Naive thymus-derived CD8-positive, alpha-beta T cell (primary cell): ENCODE data around the gene NPAS3. TPM values are rescaled to one million over a fixed set of nuclear protein-coding genes. Genes with fewer than 3 reads are reported as not detected.

Experiments used
- ATAC-seq, 2 donors: fragments of 150-1000 bp; cut with Tn5 transposase in 1 of 2; sonication (Bioruptor Pico), chemical (Tn5 transposase) in 1 of 2; 1 replicate in 1 of 2; 2 replicates in 1 of 2; pipeline ENCODE4 v1.10.0; 2021; ENCODE audit warnings: mild to moderate bottlenecking in 2 of 2, moderate library complexity in 2 of 2
- POLR2A ChIA-PET: fragments of 350-600 bp; sonication (Branson Sonifier 250); formaldehyde crosslinking; loops from one replicate; lab custom pipeline; 2021; ENCODE audit warnings: antibody characterized with exemption; lab: Charles Lee
- DNase-seq, 10 donors: peaks; one replicate each; pipeline versions ENCODE4 v3.0.0 to v3.0.0-alpha.2; 2020 to 2022
- H3K27ac Mint-ChIP-seq, 10 donors: one replicate each; pipeline ENCODE4 v1.8.0; 2020 to 2022; ENCODE audit warnings: mild to moderate bottlenecking in 10 of 10, mixed read lengths in 10 of 10, moderate library complexity in 4 of 10, inconsistent platforms in 1 of 10
- H3K27me3 Mint-ChIP-seq, 5 donors: one replicate each; pipeline ENCODE4 v1.8.0; 2021 to 2022; ENCODE audit warnings: mixed read lengths in 5 of 5
- H3K36me3 Mint-ChIP-seq, 3 donors: one replicate each; pipeline ENCODE4 v1.8.0; 2020 to 2022; ENCODE audit warnings: mixed read lengths in 3 of 3, mild to moderate bottlenecking in 2 of 3, inconsistent platforms in 1 of 3
- H3K4me1 Mint-ChIP-seq, 4 donors: one replicate each; pipeline ENCODE4 v1.8.0; 2021 to 2022; ENCODE audit warnings: mixed read lengths in 4 of 4
- H3K4me3 Mint-ChIP-seq, 10 donors: one replicate each; pipeline ENCODE4 v1.8.0; 2020 to 2022; ENCODE audit warnings: mild to moderate bottlenecking in 10 of 10, mixed read lengths in 10 of 10, moderate library complexity in 6 of 10, inconsistent platforms in 1 of 10
- H3K9me3 Mint-ChIP-seq, 9 donors: one replicate each; pipeline ENCODE4 v1.8.0; 2020 to 2022; ENCODE audit warnings: mixed read lengths in 9 of 9, mild to moderate bottlenecking in 3 of 9, inconsistent platforms in 1 of 9, moderate library complexity in 1 of 9
- polyA plus RNA-seq, 3 donors: library from polyadenylated mRNA; unstranded; fragments of 300-500 nt; fragmentation: Illumina TruSeq; gene quantifications; one replicate each; pipeline ENCODE4 v1.2.3, GENCODE V29; 2021
- total RNA-seq, 8 experiments: library from RNA in 2 of 8; stranded (reverse) in 2 of 8; gene quantifications; one replicate each; pipeline ENCODE4 v1.2.3 and lab custom pipeline; 2021 to 2026

Gene NPAS3
- total and polyA plus RNA-seq, 5 experiments from 2014 or later: not detected

- no peaks in the 10 kb centered on the region for H3K36me3 Mint-ChIP-seq
- peaks cover 0 to 7% (median 0%) of the 10 kb centered on the region in 9 donors for H3K9me3 Mint-ChIP-seq
- POLR2A ChIA-PET: no interaction called here
- ATAC-seq: no peak
- no peak overlapping the region for H3K27ac Mint-ChIP-seq
- H3K4me1 Mint-ChIP-seq: no peaks in the 10 kb centered on the region
- H3K4me3 Mint-ChIP-seq: no peak overlapping the region
- H3K27me3 Mint-ChIP-seq: no peaks in the 10 kb centered on the region
- DNase-seq: no peak
These were observed 291.3 kb downstream of the NPAS3 start for GRCh38 chr14:33230021-33230420.

- Mint-ChIP-seq H3K4me1 (no peaks in the 10 kb centered on the region), H3K36me3 (no peaks in the 10 kb centered on the region), H3K27ac (no peak overlapping the region), H3K4me3 (no peak overlapping the region), H3K9me3 (peaks cover 0 to 7% (median 0%) of the 10 kb centered on the region in 9 donors), H3K27me3 (no peaks in the 10 kb centered on the region)
- DNase-seq (no peak), ATAC-seq (no peak)
- POLR2A ChIA-PET: no interaction called here
These were observed 293.4 kb downstream of the NPAS3 start for GRCh38 chr14:33232031-33232430.

- H3K27me3 Mint-ChIP-seq: no peaks in the 10 kb centered on the region
- H3K9me3 Mint-ChIP-seq: peaks cover 0 to 4% (median 0%) of the 10 kb centered on the region in 9 donors
- no peak overlapping the region for H3K4me3 Mint-ChIP-seq
These were observed 298.5 kb downstream of the NPAS3 start for GRCh38 chr14:33237115-33237740.

GRCh38 chr14:33239465-33239864, 300.8 kb downstream of the NPAS3 start:
- Mint-ChIP-seq H3K4me1 (no peaks in the 10 kb centered on the region), H3K9me3 (peaks cover 0 to 4% (median 0%) of the 10 kb centered on the region in 9 donors), H3K36me3 (no peaks in the 10 kb centered on the region), H3K27me3 (no peaks in the 10 kb centered on the region), H3K27ac (no peak overlapping the region), H3K4me3 (no peak overlapping the region)
- no peak for DNase-seq
- ATAC-seq: no peak
- POLR2A ChIA-PET: no interaction called here

More at GRCh38 chr14:33237115-33237740, 298.5 kb downstream of the NPAS3 start:
- Mint-ChIP-seq H3K4me1 (no peaks in the 10 kb centered on the region), H3K27ac (no peak overlapping the region), H3K36me3 (no peaks in the 10 kb centered on the region)
- POLR2A ChIA-PET: no interaction called here
- DNase-seq (no peak), ATAC-seq (no peak)

- no peak for ATAC-seq
- POLR2A ChIA-PET: no interaction called here
- H3K4me3 Mint-ChIP-seq: no peak overlapping the region
These were observed 301.8 kb downstream of the NPAS3 start for GRCh38 chr14:33240466-33240865.

GRCh38 chr14:33241331-33241730, 302.7 kb downstream of the NPAS3 start:
- Mint-ChIP-seq H3K36me3 (no peaks in the 10 kb centered on the region), H3K9me3 (no peaks in the 10 kb centered on the region), H3K27ac (no peak overlapping the region), H3K4me3 (no peak overlapping the region), H3K27me3 (no peaks in the 10 kb centered on the region), H3K4me1 (no peaks in the 10 kb centered on the region)
- no peak for DNase-seq
- ATAC-seq: no peak
- POLR2A ChIA-PET: no interaction called here

More at GRCh38 chr14:33240466-33240865, 301.8 kb downstream of the NPAS3 start:
- no peak overlapping the region for H3K27ac Mint-ChIP-seq
- no peak for DNase-seq
- H3K9me3 Mint-ChIP-seq: no peaks in the 10 kb centered on the region
- no peaks in the 10 kb centered on the region for H3K27me3 Mint-ChIP-seq
- no peaks in the 10 kb centered on the region for H3K4me1 Mint-ChIP-seq
- no peaks in the 10 kb centered on the region for H3K36me3 Mint-ChIP-seq

- DNase-seq (no peak), ATAC-seq (no peak)
- Mint-ChIP-seq H3K27me3 (peaks cover 0 to 4% (median 0%) of the 10 kb centered on the region in 5 donors), H3K27ac (no peak overlapping the region), H3K4me1 (no peaks in the 10 kb centered on the region), H3K9me3 (peaks cover 0 to 10% (median 2%) of the 10 kb centered on the region in 9 donors), H3K4me3 (no peak overlapping the region), H3K36me3 (no peaks in the 10 kb centered on the region)
- POLR2A ChIA-PET: no interaction called here
These were observed 310.6 kb downstream of the NPAS3 start for GRCh38 chr14:33249233-33249820.

- POLR2A ChIA-PET: no interaction called here
- Mint-ChIP-seq H3K36me3 (no peaks in the 10 kb centered on the region), H3K27me3 (peaks cover 0 to 4% (median 0%) of the 10 kb centered on the region in 5 donors), H3K4me1 (no peaks in the 10 kb centered on the region), H3K4me3 (no peak overlapping the region), H3K9me3 (peaks cover 0 to 13% (median 2%) of the 10 kb centered on the region in 9 donors), H3K27ac (no peak overlapping the region)
- DNase-seq (no peak), ATAC-seq (no peak)
These were observed 312.3 kb downstream of the NPAS3 start for GRCh38 chr14:33250963-33251362.

- Mint-ChIP-seq H3K36me3 (no peaks in the 10 kb centered on the region), H3K4me1 (no peaks in the 10 kb centered on the region), H3K9me3 (peaks cover 0 to 21% (median 2%) of the 10 kb centered on the region in 9 donors), H3K4me3 (no peak overlapping the region), H3K27ac (no peak overlapping the region), H3K27me3 (peaks cover 0 to 4% (median 0%) of the 10 kb centered on the region in 5 donors)
- DNase-seq: no peak
- no peak for ATAC-seq
- POLR2A ChIA-PET: no interaction called here
These were observed 315.7 kb downstream of the NPAS3 start for GRCh38 chr14:33254342-33254741.

- H3K4me1 Mint-ChIP-seq: no peaks in the 10 kb centered on the region
- DNase-seq: no peak
- no peaks in the 10 kb centered on the region for H3K36me3 Mint-ChIP-seq
- H3K27me3 Mint-ChIP-seq: peaks cover 0 to 4% (median 0%) of the 10 kb centered on the region in 5 donors
- no peak for ATAC-seq
- no peak overlapping the region for H3K4me3 Mint-ChIP-seq
- peaks cover 0 to 25% (median 2%) of the 10 kb centered on the region in 9 donors for H3K9me3 Mint-ChIP-seq
- POLR2A ChIA-PET: no interaction called here
- no peak overlapping the region for H3K27ac Mint-ChIP-seq
These were observed 316.2 kb downstream of the NPAS3 start for GRCh38 chr14:33254861-33255395.

GRCh38 chr14:33257796-33258195, 319.1 kb downstream of the NPAS3 start:
- Mint-ChIP-seq H3K27ac (no peak overlapping the region), H3K4me3 (no peak overlapping the region), H3K27me3 (peaks cover 0 to 4% (median 0%) of the 10 kb centered on the region in 5 donors), H3K36me3 (no peaks in the 10 kb centered on the region), H3K9me3 (peaks cover 0 to 35% (median 3%) of the 10 kb centered on the region in 9 donors), H3K4me1 (no peaks in the 10 kb centered on the region)
- POLR2A ChIA-PET: no interaction called here
- ATAC-seq: no peak
- DNase-seq: no peak

- POLR2A ChIA-PET: no interaction called here
- Mint-ChIP-seq H3K27ac (no peak overlapping the region), H3K4me3 (no peak overlapping the region), H3K27me3 (no peaks in the 10 kb centered on the region), H3K9me3 (peaks cover 0 to 38% (median 4%) of the 10 kb centered on the region in 9 donors), H3K36me3 (no peaks in the 10 kb centered on the region), H3K4me1 (no peaks in the 10 kb centered on the region)
- DNase-seq: peak in 1 of 10 donors; percentile 30
- ATAC-seq: no peak
These were observed 321.1 kb downstream of the NPAS3 start for GRCh38 chr14:33259764-33260163.

GRCh38 chr14:33271216-33271615, 332.5 kb downstream of the NPAS3 start:
- DNase-seq: no peak
- ATAC-seq: no peak
- POLR2A ChIA-PET: no interaction called here
- peaks cover 0 to 14% (median 0%) of the 10 kb centered on the region in 9 donors for H3K9me3 Mint-ChIP-seq
- H3K4me3 Mint-ChIP-seq: no peak overlapping the region
- no peaks in the 10 kb centered on the region for H3K4me1 Mint-ChIP-seq
- H3K36me3 Mint-ChIP-seq: no peaks in the 10 kb centered on the region
- H3K27me3 Mint-ChIP-seq: peaks cover 0 to 5% (median 0%) of the 10 kb centered on the region in 5 donors
- no peak overlapping the region for H3K27ac Mint-ChIP-seq
